Right lobe of liver (tissue), 4 donors: ENCODE results near the gene SUSD6.

Source experiments
- POLR2A ChIP-seq: fragments of 450-650 bp; IDR thresholded peaks from one replicate; pipeline ENCODE4 v1.6.1; 2017; ENCODE audit warnings: antibody characterized with exemption, mild to moderate bottlenecking
- TF ChIP-seq, protein P1 (sequence below), 4 donors: fragments of 200-600 bp in 3 of 4; fragments of 450-650 bp in 1 of 4; IDR thresholded peaks; one replicate each; pipeline versions ENCODE4 v1.5.1 to v1.8.0; 2016 to 2022; ENCODE audit warnings: antibody characterized with exemption in 4 of 4, mild to moderate bottlenecking in 2 of 4
- donor health status: DM: no; HTN: no; CAD: no.
- donor health status: DM: no; HTN: no; CAD: no.
- donor health status: DM: no; HTN: yes; CAD: no.

DNA sequence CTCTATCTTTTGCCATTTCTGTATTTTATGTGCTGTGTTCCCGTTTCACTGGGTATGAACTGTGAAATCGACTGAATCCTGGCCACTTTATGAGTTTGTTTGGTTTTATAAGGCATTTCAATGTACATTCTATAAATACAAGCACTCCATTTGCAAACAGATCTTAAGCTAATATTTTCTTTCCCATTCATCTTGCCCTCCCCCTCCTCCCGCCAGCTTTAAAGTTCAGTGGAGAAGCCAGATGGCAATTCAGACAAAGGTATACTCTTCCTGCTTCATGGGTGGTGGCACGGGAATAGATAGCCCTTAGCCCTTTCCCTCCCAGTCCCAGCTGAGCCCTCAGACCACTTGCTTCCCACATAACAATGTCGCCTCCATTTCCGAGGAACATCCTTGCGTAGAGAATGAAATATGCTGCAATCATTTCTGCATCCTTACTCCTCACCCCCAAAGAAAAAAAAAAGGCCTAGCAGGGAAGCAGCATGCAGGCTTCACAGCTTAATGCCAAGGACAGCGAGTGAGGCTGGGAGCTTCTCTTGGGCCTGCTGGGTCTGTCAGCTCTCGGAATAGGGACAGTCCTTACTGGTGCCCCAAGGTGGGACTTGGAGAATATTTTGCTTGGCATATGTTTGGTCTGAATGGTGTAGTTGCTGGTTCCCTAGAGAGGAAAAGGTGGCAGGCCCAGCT is 102.7 kb downstream of the SUSD6 start:
- TF ChIP-seq, protein P1, sequence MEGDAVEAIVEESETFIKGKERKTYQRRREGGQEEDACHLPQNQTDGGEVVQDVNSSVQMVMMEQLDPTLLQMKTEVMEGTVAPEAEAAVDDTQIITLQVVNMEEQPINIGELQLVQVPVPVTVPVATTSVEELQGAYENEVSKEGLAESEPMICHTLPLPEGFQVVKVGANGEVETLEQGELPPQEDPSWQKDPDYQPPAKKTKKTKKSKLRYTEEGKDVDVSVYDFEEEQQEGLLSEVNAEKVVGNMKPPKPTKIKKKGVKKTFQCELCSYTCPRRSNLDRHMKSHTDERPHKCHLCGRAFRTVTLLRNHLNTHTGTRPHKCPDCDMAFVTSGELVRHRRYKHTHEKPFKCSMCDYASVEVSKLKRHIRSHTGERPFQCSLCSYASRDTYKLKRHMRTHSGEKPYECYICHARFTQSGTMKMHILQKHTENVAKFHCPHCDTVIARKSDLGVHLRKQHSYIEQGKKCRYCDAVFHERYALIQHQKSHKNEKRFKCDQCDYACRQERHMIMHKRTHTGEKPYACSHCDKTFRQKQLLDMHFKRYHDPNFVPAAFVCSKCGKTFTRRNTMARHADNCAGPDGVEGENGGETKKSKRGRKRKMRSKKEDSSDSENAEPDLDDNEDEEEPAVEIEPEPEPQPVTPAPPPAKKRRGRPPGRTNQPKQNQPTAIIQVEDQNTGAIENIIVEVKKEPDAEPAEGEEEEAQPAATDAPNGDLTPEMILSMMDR (IDR thresholded peaks at IDR 0.05): no peak
- no peak for TF ChIP-seq POLR2A
